NCI-H1092 treated with DMSO at 0.1 percent for 48 hours (cell line): Measurements from ENCODE around the gene SSPN.

ENCODE experiments used
- DNase-seq: peaks from one replicate; lab custom pipeline; 2025; lab: John Stamatoyannopoulos, UW

The SSPN gene

GRCh38 chr12:26266881-26267280 is 71.5 kb downstream of the SSPN start:
- no peak for DNase-seq

DNA sequence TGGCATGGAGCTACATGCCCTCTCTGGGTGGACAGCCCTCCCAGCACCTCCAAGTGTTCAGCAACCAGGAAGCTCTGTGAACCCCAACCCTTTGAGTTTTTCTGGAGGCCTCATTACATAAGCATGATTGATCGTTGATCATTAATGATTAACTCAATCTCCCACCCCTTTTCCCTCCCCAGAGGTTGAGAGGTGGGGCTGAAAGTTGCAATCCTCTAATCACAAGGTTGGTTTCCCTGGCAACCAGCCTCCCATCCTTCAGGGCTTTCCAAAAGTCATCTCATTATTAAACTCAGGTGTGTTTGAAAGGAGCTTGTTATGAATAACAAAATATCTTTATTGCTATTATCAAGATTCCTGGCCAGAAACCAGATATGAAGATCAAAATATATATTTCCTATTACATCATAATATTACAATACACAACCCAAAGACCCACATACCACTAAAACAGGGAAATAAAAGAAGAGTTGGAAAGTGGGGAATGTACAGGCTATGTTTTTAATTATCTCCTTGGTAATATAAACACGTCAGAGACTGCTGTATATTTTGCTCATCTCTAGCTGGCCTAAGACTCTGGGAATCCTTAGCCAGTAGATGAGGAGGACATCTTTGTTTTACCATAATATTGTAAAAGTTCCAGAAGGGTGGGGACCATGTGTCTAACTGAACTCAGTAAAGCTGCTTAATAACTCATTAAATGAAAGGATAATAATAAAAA is 73.6 kb downstream of the SSPN start:
- no peak for DNase-seq

- DNase-seq: no peak
Observed at GRCh38 chr12:26269562-26270284, 74.3 kb downstream of the SSPN start.

- no peak for DNase-seq
Observed at GRCh38 chr12:26271024-26271423, 75.7 kb downstream of the SSPN start.

DNA sequence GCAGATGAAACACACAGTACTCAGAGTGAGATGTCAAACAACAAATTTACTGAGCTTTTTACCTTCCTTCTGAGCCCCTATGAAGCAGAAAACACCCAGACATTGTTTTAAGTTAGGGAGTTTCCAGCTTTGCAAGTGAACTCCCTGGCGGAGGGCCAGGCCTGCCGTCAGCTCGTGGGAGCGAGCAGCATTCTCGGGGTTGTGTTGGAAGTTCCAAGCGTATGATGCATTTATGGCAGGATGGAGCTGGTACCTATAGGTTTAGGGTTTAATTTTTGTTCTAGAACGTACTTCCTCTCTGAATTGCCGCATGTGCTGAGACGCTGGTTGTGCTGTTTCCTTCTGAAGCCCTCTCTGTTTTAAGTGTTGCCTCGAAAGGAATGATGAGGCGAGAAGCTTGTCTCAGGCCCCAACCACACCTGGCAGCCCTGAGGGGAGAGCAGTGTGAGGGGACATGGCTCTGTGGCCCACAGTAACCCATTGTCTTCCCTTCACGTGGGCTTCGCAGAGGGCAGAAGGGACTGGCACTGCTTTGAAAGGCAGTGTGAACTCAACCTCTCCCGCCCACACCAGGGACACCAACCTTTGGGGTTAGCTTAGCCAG is 76.6 kb downstream of the SSPN start:
- DNase-seq: no peak

DNA sequence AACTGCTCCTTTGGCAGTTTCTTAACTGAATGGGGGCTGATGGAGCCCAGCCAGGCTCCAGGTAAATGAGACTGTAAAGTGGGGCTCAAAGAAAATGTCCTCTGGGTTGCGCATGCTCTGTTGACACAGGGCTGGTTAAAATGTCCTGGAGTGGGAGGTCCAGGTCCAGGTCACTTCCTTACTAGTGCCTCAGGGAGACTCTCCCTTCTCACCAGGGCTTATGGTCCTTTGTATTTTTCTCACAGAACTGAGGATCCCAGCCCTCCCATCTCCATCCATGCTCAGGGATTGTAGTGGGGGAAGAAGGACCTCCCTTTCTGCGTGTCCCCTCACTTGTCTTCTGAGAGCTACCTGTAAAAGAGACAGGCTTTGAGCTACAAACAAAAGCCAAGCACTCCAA is 77.5 kb downstream of the SSPN start:
- no peak for DNase-seq

DNA sequence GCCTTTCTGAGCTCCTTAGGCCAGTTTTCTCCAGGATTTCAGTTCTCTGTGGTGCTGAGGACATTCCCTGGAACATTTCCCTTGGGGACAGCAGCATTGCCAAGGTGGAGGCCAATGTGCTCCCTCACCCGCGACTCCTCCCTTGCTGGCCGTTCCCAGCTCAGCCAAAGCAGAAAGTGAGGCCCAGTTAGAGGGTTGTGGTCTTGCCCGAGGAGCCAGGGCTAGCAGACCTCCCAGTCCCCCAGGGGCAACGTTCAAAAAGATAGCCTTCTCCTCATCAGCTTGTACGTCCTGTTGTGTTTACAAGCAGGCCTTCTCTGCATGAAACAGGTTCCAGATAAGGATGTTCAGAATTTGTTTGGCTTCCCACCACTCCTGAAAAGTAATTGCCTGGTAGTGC is 78.4 kb downstream of the SSPN start:
- no peak for DNase-seq

- DNase-seq: no peak
Observed at GRCh38 chr12:26274441-26275312, 79.3 kb downstream of the SSPN start.

GRCh38 chr12:26275313-26276131 is 80.1 kb downstream of the SSPN start:
- DNase-seq: no peak

DNA sequence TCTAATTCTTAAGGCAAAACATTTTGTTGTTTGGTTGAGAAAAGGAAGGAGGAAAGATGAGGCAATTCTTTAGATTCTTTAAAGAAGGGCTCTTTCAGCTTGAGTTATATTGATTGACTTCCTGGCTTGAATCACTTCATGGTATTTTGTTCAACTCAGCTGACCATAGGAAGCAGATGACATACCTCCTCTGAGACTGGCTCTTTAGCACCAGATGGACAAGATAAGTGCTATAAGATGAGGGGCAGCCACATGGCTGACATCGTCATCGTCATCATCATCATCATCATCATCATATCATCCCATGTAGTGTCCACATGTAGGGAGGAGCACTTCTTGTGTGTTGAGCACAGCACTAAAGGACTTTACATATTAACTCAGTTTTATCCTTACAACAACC is 81.3 kb downstream of the SSPN start:
- no peak for DNase-seq

DNA sequence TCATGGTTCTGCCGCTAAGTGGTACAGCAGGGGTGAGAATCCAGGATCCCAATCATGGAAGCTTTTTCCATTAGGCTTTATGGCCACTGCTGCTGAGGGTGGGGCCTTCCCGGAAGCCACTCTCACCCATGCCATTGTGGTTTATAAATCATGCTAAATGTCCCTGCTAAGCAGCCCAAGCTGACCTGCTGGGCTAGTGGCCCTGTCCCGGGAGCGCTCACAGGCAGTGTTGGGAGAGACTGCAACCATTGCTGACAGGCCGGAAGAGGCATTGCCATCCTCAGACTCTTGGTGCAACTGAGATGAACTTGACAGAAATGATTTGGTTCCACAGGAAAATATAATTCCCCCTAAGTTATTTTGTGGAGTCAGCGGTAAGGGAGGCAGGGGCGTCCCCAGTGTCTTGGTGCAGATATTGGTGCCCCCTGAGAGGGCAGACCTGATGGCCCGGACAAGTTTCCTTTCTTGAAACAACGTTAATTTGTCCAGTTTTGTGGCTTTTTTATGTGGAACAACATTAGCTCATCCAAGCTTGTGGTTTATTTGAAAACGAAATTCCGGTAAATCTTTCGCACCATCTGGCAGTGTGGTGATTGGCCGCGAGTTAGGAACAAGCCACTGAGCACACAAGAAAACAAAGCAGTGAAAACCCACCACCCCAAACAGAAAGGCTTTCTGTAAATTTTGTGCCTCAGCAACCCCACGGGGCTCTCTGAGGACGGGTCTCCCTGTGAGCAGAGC is 82.3 kb downstream of the SSPN start:
- no peak for DNase-seq

DNA sequence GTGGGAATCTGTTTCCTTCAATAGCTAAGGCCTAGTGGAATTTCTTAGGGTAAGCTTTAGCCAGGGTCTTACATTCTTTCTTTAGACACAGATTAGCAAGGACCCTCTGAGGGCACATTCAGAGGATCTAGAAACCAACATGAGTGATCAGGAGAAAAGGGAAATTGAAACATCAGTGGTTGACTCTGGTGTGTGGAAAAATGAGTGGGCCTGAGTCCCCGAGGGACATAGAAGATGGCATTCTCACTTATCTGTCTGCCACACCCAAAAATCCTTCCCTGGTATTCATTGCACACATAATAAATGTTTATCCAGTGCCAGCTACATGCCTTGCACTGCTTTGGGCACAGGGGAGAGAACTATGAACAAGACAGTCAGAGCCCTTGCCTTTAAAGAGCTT is 82.9 kb downstream of the SSPN start:
- DNase-seq: no peak

DNA sequence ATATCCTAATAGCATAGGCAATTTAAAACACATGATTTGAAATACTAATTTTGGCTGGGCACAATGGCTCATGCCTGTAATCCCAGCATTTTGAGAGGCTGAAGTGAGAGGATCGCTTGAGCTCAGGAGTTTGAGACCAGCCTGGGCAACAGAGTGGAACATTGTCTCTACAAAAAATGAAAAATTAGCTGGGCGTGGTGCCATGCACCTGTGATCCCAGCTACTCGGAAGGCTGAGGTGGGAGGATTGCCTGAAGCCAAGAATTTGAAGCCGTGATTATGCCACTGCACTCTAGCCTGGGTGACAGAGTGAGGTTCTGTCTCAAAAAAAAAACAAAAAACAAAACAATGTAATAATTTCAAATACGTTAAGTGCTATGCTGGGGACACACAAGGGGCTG is 83.3 kb downstream of the SSPN start:
- no peak for DNase-seq

GRCh38 chr12:26279091-26279490 is 83.7 kb downstream of the SSPN start:
- no peak for DNase-seq

- DNase-seq: no peak
Observed at GRCh38 chr12:26279908-26280307, 84.5 kb downstream of the SSPN start.

DNA sequence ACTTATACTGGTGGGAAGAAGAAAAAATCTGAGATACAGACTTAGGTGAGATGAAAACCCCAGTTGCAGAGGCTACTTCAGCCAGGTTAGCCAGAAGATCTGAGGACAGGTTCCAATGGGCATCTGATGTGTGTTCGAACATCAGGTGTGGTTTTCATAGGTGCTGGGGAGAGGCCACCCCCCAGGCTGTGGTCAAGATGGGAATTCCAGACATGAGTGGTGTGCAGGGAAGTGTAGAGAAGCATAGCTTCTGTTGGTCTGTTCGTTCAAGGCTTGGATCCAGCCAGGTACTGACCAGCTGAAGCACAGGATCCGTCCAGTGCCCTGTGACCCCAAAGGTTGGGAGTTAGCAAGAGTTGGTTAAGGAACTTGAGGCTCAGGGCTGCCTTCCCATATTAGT is 85.5 kb downstream of the SSPN start:
- no peak for DNase-seq

DNA sequence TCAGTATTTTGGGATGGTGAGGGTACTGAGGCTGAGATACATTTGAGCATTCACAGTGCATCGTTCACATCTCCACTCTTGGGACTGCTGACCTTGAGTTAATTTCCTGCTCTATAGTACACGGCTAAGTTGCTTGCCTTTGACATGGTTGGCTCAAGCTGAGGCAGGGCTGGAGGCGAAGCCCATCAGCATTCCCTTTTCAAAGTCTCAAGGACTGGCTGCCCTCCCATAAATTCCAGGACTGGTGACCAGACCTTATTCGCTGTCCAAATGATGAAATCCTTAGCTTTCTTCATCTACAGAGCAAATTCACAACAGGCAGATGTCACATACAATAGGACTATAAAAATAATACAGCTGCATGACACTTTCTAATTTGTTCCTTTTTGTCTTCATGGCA is 85.9 kb downstream of the SSPN start:
- DNase-seq: no peak

DNA sequence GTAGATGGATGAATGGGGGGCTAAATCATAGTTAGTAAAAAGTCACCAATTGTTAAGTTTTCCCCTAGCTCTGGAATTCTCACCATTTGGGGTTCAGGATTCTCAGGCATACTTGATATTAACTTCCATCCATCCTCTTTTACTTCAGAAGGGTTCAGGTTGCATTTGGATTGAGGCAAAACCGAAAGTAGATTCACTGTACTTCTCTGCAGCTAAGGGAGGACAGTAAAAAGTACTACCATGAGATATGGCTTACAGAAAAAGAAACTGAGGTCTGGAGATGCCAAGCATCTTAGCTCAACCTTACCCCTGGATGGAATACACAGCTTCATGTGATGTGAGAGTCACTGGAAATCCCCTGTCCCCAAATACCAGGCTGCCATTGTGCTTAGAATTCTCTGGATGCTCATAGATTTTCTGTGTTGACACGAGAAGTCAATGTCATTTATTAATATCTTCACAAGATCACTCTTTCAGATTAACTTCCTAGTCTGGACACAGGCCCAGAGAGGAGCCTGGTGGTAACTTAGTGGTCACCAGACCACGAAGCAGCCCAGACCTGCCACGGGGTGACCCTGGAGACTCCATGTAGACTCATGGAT is 87.1 kb downstream of the SSPN start:
- DNase-seq: no peak

- no peak for DNase-seq
Observed at GRCh38 chr12:26283046-26283445, 87.7 kb downstream of the SSPN start.

DNA sequence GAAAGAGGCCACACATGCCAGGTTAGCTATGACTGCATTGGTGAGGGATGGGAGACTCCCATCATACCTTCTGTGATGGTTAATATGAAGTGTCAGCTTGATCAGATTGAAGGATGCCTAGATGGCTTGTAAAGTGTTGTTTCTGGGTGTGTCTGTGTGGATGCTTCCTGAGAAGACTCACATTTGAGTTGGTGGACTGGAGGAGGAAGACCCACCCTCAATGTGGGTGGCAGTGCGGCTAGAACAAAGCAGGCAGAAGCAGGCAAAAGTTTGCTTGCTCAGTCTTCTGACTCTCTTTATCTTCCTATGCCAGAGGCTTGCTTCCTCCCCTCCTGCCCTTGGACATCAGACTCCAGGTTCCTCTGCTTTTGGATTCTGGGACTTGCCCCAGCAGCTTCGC is 88.2 kb downstream of the SSPN start:
- no peak for DNase-seq
